ENCODE data around the gene MC5R. TPM values are rescaled to one million over a fixed set of nuclear protein-coding genes. Genes with fewer than 3 reads are reported as not detected.

The MC5R gene
- total RNA-seq, 1 donor from 2014 or later: 0.57 TPM

- Histone ChIP-seq H4K20me1 (ENCODE audit: insufficient read depth, low read length) (no peaks in the 10 kb centered on the region), H3K4me1 (ENCODE audit: insufficient read depth, low read length) (peaks cover 3% of the 10 kb centered on the region), H3K27me3 (ENCODE audit: insufficient read depth, low read length) (no peaks in the 10 kb centered on the region), H3K9me3 (ENCODE audit: insufficient read depth, low read depth, low read length) (no peaks in the 10 kb centered on the region), H3K4me3 (ENCODE audit: insufficient read depth, low read depth, low read length) (no peak overlapping the region), H3K4me2 (ENCODE audit: low read length) (no peak overlapping the region), H3K27ac (ENCODE audit: low read depth, low read length) (no peak overlapping the region), H3K36me3 (ENCODE audit: insufficient read depth, low read length) (no peaks in the 10 kb centered on the region), H3K79me2 (ENCODE audit: insufficient read depth, low read length) (no peaks in the 10 kb centered on the region), H2AFZ (ENCODE audit: low read depth, low read length) (no peak overlapping the region), H3K9ac (ENCODE audit: low read length) (no peak overlapping the region)
- no peaks in the 10 kb centered on the region for H3K36me3 Mint-ChIP-seq (ENCODE audit: low read depth, unreplicated experiment)
- no peaks in the 10 kb centered on the region for H3K4me1 Mint-ChIP-seq (ENCODE audit: low read depth, unreplicated experiment)
- DNase-seq (ENCODE audit: low read depth): no peak
- H3K27ac Mint-ChIP-seq (ENCODE audit: unreplicated experiment): no peak overlapping the region
- H3K4me3 Mint-ChIP-seq (ENCODE audit: unreplicated experiment): no peak overlapping the region
- no peak for FAIRE-seq
- H3K27me3 Mint-ChIP-seq (ENCODE audit: low read depth, unreplicated experiment): peaks cover 13% of the 10 kb centered on the region
- no peak for TF ChIP-seq CTCF (IDR thresholded peaks at IDR 0.05; ENCODE audit: insufficient read depth, low read depth, low read length)
- no peak for TF ChIP-seq EZH2 (IDR thresholded peaks at IDR 0.05; ENCODE audit: insufficient read depth, low read length)
- peaks cover 8% of the 10 kb centered on the region for H3K9me3 Mint-ChIP-seq (ENCODE audit: unreplicated experiment)
Measured at GRCh38 chr18:13804305-13804704, 19.6 kb upstream of the MC5R start.

- FAIRE-seq (no peak), DNase-seq (ENCODE audit: low read depth) (no peak)
- Histone ChIP-seq H4K20me1 (ENCODE audit: insufficient read depth, low read length) (no peaks in the 10 kb centered on the region), H3K4me3 (ENCODE audit: insufficient read depth, low read depth, low read length) (no peak overlapping the region), H3K36me3 (ENCODE audit: insufficient read depth, low read length) (no peaks in the 10 kb centered on the region), H3K79me2 (ENCODE audit: insufficient read depth, low read length) (no peaks in the 10 kb centered on the region), H3K4me1 (ENCODE audit: insufficient read depth, low read length) (no peaks in the 10 kb centered on the region), H2AFZ (ENCODE audit: low read depth, low read length) (no peak overlapping the region), H3K27me3 (ENCODE audit: insufficient read depth, low read length) (no peaks in the 10 kb centered on the region), H3K9me3 (ENCODE audit: insufficient read depth, low read depth, low read length) (no peaks in the 10 kb centered on the region), H3K4me2 (ENCODE audit: low read length) (no peak overlapping the region), H3K9ac (ENCODE audit: low read length) (no peak overlapping the region), H3K27ac (ENCODE audit: low read depth, low read length) (no peak overlapping the region)
- H3K36me3 Mint-ChIP-seq (ENCODE audit: low read depth, unreplicated experiment): no peaks in the 10 kb centered on the region
- peaks cover 4% of the 10 kb centered on the region for H3K4me1 Mint-ChIP-seq (ENCODE audit: low read depth, unreplicated experiment)
- H3K27ac Mint-ChIP-seq (ENCODE audit: unreplicated experiment): no peak overlapping the region
- no peak overlapping the region for H3K4me3 Mint-ChIP-seq (ENCODE audit: unreplicated experiment)
- peaks cover 5% of the 10 kb centered on the region for H3K9me3 Mint-ChIP-seq (ENCODE audit: unreplicated experiment)
- TF ChIP-seq EZH2 (IDR thresholded peaks at IDR 0.05; ENCODE audit: insufficient read depth, low read length) (no peak), CTCF (IDR thresholded peaks at IDR 0.05; ENCODE audit: insufficient read depth, low read depth, low read length) (no peak)
- peaks cover 3% of the 10 kb centered on the region for H3K27me3 Mint-ChIP-seq (ENCODE audit: low read depth, unreplicated experiment)
Measured at GRCh38 chr18:13808294-13809042, 15.5 kb upstream of the MC5R start.

GRCh38 chr18:13809043-13809430 lies 14.9 kb upstream of the MC5R start:
- no peaks in the 10 kb centered on the region for H4K20me1 ChIP-seq (ENCODE audit: insufficient read depth, low read length)
- Mint-ChIP-seq H3K4me1 (ENCODE audit: low read depth, unreplicated experiment) (peaks cover 4% of the 10 kb centered on the region), H3K9me3 (ENCODE audit: unreplicated experiment) (peaks cover 2% of the 10 kb centered on the region), H3K4me3 (ENCODE audit: unreplicated experiment) (no peak overlapping the region), H3K36me3 (ENCODE audit: low read depth, unreplicated experiment) (no peaks in the 10 kb centered on the region), H3K27ac (ENCODE audit: unreplicated experiment) (no peak overlapping the region), H3K27me3 (ENCODE audit: low read depth, unreplicated experiment) (peaks cover 3% of the 10 kb centered on the region)
- no peaks in the 10 kb centered on the region for H3K4me1 ChIP-seq (ENCODE audit: insufficient read depth, low read length)
- H3K4me3 ChIP-seq (ENCODE audit: insufficient read depth, low read depth, low read length): no peak overlapping the region
- H3K9me3 ChIP-seq (ENCODE audit: insufficient read depth, low read depth, low read length): no peaks in the 10 kb centered on the region
- H3K9ac ChIP-seq (ENCODE audit: low read length): no peak overlapping the region
- H2AFZ ChIP-seq (ENCODE audit: low read depth, low read length): no peak overlapping the region
- H3K27me3 ChIP-seq (ENCODE audit: insufficient read depth, low read length): no peaks in the 10 kb centered on the region
- no peak overlapping the region for H3K4me2 ChIP-seq (ENCODE audit: low read length)
- H3K27ac ChIP-seq (ENCODE audit: low read depth, low read length): no peak overlapping the region
- no peak for FAIRE-seq
- DNase-seq (ENCODE audit: low read depth): no peak
- TF ChIP-seq EZH2 (IDR thresholded peaks at IDR 0.05; ENCODE audit: insufficient read depth, low read length) (no peak), CTCF (IDR thresholded peaks at IDR 0.05; ENCODE audit: insufficient read depth, low read depth, low read length) (no peak)
- H3K36me3 ChIP-seq (ENCODE audit: insufficient read depth, low read length): no peaks in the 10 kb centered on the region
- no peaks in the 10 kb centered on the region for H3K79me2 ChIP-seq (ENCODE audit: insufficient read depth, low read length)

Data from astrocyte (in vitro differentiated cells and primary cell).